ENCODE results near the gene RFLNA.

Gene RFLNA

DNA sequence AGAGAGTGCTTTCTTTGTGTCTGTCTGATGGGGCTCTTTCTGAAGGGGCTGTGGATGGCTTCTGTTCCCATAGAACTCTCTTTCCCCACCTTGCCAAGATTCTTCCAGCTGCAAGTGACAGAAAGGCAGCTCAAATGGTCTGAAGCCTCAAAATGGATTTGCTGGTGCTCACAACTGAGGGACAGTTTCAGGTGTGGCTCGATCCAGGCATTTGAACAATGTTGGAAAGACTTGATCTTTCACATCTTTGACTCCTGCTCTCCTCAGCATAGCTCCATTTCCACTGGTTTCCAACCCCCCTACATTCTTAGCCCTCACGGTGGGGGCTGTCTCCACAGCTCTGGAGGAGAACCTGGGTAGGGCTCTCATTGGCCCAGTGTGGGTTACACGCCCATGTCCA, 15.9 kb downstream of the RFLNA start:
- H3K27ac ChIP-seq: no peak overlapping the region
- TF ChIP-seq CTCF (conservative IDR thresholded peaks at IDR 0.05): no peak

DNA sequence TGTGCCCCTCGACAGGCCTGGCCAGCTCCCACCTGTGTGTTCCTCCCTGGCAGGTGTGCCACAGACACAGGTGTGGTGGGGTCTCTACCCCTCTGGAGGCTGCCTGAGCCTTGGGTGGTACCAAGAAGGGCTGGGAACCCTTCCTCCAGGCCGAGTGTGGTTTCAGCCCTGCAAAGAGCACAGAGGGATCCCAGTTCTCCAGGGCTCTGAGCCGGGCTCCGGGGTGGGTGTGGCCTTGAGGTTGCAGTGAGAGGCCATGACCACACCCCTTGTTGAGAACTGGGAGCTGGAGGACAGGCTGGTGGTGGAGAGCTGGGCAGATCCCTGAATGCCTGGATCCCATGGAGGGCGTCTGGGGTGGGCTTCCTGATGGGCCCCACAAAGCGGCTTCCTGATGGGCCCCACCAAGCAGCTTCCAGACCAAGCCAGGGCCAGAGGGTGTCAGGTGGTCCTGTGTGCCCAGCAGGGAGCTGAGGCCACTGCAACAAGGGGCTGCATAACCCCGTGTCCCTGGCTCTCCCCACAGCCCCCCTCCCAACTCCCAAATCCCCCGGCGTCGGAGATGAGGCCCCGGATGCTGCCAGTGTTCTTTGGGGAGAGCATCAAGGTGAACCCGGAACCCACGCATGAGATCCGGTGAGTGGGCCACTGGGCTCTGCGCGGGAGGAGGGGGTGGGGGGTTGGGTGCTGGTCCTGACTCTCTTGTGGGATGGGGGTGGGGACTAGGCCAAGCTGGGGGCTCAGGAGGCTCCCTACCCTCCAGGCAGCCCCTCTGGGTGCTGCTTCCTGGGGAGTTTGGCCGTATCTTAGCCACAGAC, 16.6 kb downstream of the RFLNA start:
- H3K27ac ChIP-seq: no peak overlapping the region
- TF ChIP-seq CTCF (conservative IDR thresholded peaks at IDR 0.05): no peak

DNA sequence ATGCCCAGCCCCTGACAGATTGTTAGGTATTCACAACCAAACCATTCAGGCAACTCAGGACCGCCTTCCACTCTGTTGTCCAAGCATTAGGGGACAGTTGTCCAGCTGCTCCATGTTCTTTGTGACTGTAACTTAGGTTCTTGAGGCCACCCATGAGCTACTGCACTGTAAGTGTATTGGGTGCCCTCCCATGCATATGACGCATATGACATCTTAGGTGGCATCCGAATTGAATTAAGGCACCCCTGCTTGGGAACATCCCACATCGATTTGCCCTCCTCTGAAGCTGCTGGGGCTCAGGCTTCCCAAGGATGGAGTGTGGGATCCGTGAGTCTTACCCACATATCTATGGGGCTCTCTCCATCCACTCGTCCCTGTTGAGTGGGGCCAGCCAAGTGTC, 17.7 kb downstream of the RFLNA start:
- TF ChIP-seq CTCF (conservative IDR thresholded peaks at IDR 0.05): no peak

GRCh38 chr12:124314207-124314606, 19.3 kb downstream of the RFLNA start:
- TF ChIP-seq CTCF (conservative IDR thresholded peaks at IDR 0.05): no peak
- H3K27ac ChIP-seq: no peak overlapping the region

More for the DNA sequence above, 17.7 kb downstream of the RFLNA start:
- no peak overlapping the region for H3K27ac ChIP-seq

- no peak for TF ChIP-seq CTCF (conservative IDR thresholded peaks at IDR 0.05)
- no peak overlapping the region for H3K27ac ChIP-seq
Measured at GRCh38 chr12:124314766-124315165, 19.9 kb downstream of the RFLNA start.

DNA sequence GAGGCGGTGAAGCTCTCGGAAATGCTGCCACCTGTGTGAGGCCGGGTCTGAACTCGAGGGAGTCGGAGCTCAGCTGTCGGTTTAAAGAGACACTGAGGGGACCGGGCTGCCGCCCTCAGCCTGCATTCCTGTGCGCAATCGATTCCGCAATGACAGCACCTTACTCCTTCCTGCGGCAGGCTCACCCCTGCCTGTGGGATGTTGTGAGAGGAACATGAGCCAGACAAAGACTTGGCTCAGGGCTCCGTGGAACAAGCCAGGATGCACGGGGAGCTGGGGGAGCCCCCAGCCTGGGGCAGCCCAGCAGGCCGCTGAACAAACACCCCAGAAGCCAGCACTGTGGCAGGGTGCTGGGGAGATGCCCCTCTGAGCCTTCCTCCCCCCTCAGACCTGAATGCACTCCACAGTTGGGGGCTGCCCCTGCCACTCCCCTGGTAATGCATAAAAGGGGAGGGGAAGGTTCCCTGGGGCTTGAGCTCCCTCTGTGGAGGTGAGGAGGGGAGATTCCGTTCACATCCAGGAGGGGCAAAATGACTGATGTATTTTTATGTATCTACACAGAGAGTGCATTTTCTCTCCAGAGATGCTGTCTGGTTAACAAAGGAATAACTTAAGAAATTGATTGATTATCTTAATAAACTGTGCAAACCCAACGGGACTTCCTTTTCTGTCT, 20.6 kb downstream of the RFLNA start:
- no peak for TF ChIP-seq CTCF (conservative IDR thresholded peaks at IDR 0.05)
- no peak overlapping the region for H3K27ac ChIP-seq

GRCh38 chr12:124316257-124316900, 21.5 kb downstream of the RFLNA start:
- no peak for TF ChIP-seq CTCF (conservative IDR thresholded peaks at IDR 0.05)

More at GRCh38 chr12:124316257-124316900, 21.5 kb downstream of the RFLNA start:
- no peak overlapping the region for H3K27ac ChIP-seq
